GM12878 (cell line): Measurements from ENCODE around the gene DCAF4.

Experiments
- ATF2 ChIP-seq: IDR thresholded peaks from 2 replicates; pipeline ENCODE4 v1.6.1; 2012; ENCODE audit warnings: low read length, inconsistent platforms
- BHLHE40 ChIP-seq, 2 experiments: fragments of 450-650 bp in 1 of 2; IDR thresholded peaks; 2 replicates each; pipeline ENCODE4 v1.6.1; 2011 to 2017; ENCODE audit warnings: low read depth in 2 of 2, borderline replicate concordance in 1 of 2, improper control_type of control experiment in 1 of 2, low read length in 1 of 2, mild to moderate bottlenecking in 1 of 2
- CREB1 ChIP-seq: IDR thresholded peaks from 2 replicates; pipeline ENCODE4 v1.6.1; 2012; ENCODE audit warnings: low read depth, mild to moderate bottlenecking, inconsistent platforms
- CTCF ChIP-seq, 3 experiments: IDR thresholded peaks in 2 of 3; conservative IDR thresholded peaks in 1 of 3; 2 replicates each; pipeline ENCODE4 v1.5.1; 2011; ENCODE audit warnings: low read depth in 3 of 3, low read length in 3 of 3, mild to moderate bottlenecking in 3 of 3, control low read depth in 2 of 3, moderate library complexity in 2 of 3, inconsistent platforms in 1 of 3, mixed read lengths in 1 of 3; ENCODE audit not compliant: control insufficient read depth in 2 of 3, insufficient read depth in 1 of 3; ENCODE audit errors: extremely low read depth in 1 of 3
- EZH2 ChIP-seq: IDR thresholded peaks from 2 replicates; pipeline ENCODE4 v1.6.1; 2012; ENCODE audit warnings: low read depth, mild to moderate bottlenecking, control low read depth, inconsistent platforms, low read length, borderline replicate concordance; ENCODE audit not compliant: control insufficient read depth
- FOXK2 ChIP-seq: fragments of 450-650 bp; IDR thresholded peaks from 2 replicates; pipeline ENCODE4 v1.6.1; 2017; ENCODE audit warnings: mild to moderate bottlenecking, moderate library complexity
- HDAC6 ChIP-seq: fragments of 200-600 bp; sonication (generic); IDR thresholded peaks from one replicate; pipeline ENCODE4 v1.8.0; 2017; ENCODE audit warnings: antibody characterized with exemption; ENCODE audit not compliant: unreplicated experiment
- MYC ChIP-seq: IDR thresholded peaks from 2 replicates; pipeline ENCODE4 v1.6.1; 2011; ENCODE audit warnings: mild to moderate bottlenecking, low read length, moderate library complexity, inconsistent platforms; ENCODE audit not compliant: insufficient read depth, insufficient replicate concordance, insufficient read length, severe bottlenecking
- POLR2A ChIP-seq: IDR thresholded peaks from 2 replicates; pipeline ENCODE4 v1.6.1; 2011; ENCODE audit warnings: low read depth, mild to moderate bottlenecking, low read length
- POU2F2 ChIP-seq: IDR thresholded peaks from 3 replicates; pipeline ENCODE4 v1.6.1; 2011; ENCODE audit warnings: low read depth, mild to moderate bottlenecking, low read length, borderline replicate concordance
- TARDBP ChIP-seq: IDR thresholded peaks from 2 replicates; pipeline ENCODE4 v1.6.1; 2016; ENCODE audit warnings: borderline replicate concordance

GRCh38 chr14:72966038-72966437, 39.8 kb downstream of the DCAF4 start:
- TF ChIP-seq HDAC6, result no peak
- no peak for TF ChIP-seq EZH2
- TF ChIP-seq POU2F2, result no peak
- TF ChIP-seq BHLHE40 (IDR thresholded peaks at IDR 0.05; ENCODE audit: borderline replicate concordance in 1 of 2, low read depth in 2 of 2, low read length in 1 of 2), result no peak
- no peak for TF ChIP-seq CTCF (IDR thresholded peaks at IDR 0.05 in 2 of 3, conservative IDR thresholded peaks at IDR 0.05 in 1 of 3; ENCODE audit: control insufficient read depth in 2 of 3, extremely low read depth in 1 of 3, insufficient read depth in 1 of 3, low read depth in 3 of 3, low read length in 3 of 3)
- TF ChIP-seq ATF2, result no peak
- no peak for TF ChIP-seq TARDBP
- no peak for TF ChIP-seq CREB1
- no peak for TF ChIP-seq POLR2A
- no peak for TF ChIP-seq MYC
- TF ChIP-seq FOXK2, result no peak
